Liver (tissue), 9 donors: ENCODE data around the gene ALPP. TPM values are rescaled to one million over a fixed set of nuclear protein-coding genes. Genes with fewer than 3 reads are reported as not detected.

Experiments used
- DNase-seq: peaks from one replicate; pipeline ENCODE4 v3.0.0-alpha.2; 2017; ENCODE audit warnings: low spot score
- H3K27ac ChIP-seq, 2 donors: one replicate each; pipeline ENCODE4 v1.7.0; 2013; ENCODE audit warnings: inconsistent platforms in 2 of 2, low read length in 2 of 2, control low read depth in 1 of 2, low read depth in 1 of 2, mild to moderate bottlenecking in 1 of 2
- H3K27me3 ChIP-seq, 4 donors: one replicate each; pipeline versions ENCODE4 v1.6.1 to v1.7.0; 2013; ENCODE audit warnings: low read length in 3 of 4, inconsistent platforms in 1 of 4, mild to moderate bottlenecking in 1 of 4, moderate library complexity in 1 of 4; ENCODE audit not compliant: control insufficient read depth in 4 of 4, insufficient read depth in 4 of 4
- H3K36me3 ChIP-seq, 4 donors: one replicate each; pipeline versions ENCODE4 v1.6.1 to v1.7.0; 2013; ENCODE audit warnings: low read length in 3 of 4, mild to moderate bottlenecking in 3 of 4, low read depth in 1 of 4, moderate library complexity in 1 of 4; ENCODE audit not compliant: control insufficient read depth in 4 of 4, insufficient read depth in 3 of 4
- H3K4me1 ChIP-seq, 4 donors: one replicate each; pipeline versions ENCODE4 v1.6.1 to v1.7.0; 2013; ENCODE audit warnings: low read length in 3 of 4, mild to moderate bottlenecking in 3 of 4, moderate library complexity in 1 of 4; ENCODE audit not compliant: control insufficient read depth in 4 of 4, insufficient read depth in 4 of 4
- H3K4me3 ChIP-seq, 3 donors: one replicate each; pipeline versions ENCODE4 v1.6.1 to v1.7.0; 2013; ENCODE audit warnings: low read length in 3 of 3, control low read depth in 1 of 3, low read depth in 1 of 3, mild to moderate bottlenecking in 1 of 3
- H3K9ac ChIP-seq, 2 donors: one replicate each; pipeline ENCODE4 v1.7.0; 2013; ENCODE audit warnings: low read length in 2 of 2, mild to moderate bottlenecking in 2 of 2, moderate library complexity in 2 of 2, control low read depth in 1 of 2, low read depth in 1 of 2
- H3K9me3 ChIP-seq, 4 donors: one replicate each; pipeline versions ENCODE4 v1.6.1 to v1.7.0; 2013; ENCODE audit warnings: low read length in 3 of 4; ENCODE audit not compliant: control insufficient read depth in 4 of 4
- EGR1 ChIP-seq, 2 donors: IDR thresholded peaks; 2 replicates each; pipeline ENCODE4 v1.6.1; 2016 to 2018; ENCODE audit warnings: antibody characterized with exemption in 2 of 2, low read depth in 2 of 2
- FOXA1 ChIP-seq: IDR thresholded peaks from 2 replicates; pipeline ENCODE4 v1.6.1; 2016; ENCODE audit warnings: antibody characterized with exemption
- FOXA2 ChIP-seq: IDR thresholded peaks from 2 replicates; pipeline ENCODE4 v1.6.1; 2016; ENCODE audit warnings: antibody characterized with exemption
- GABPA ChIP-seq, 2 donors: IDR thresholded peaks in 1 of 2; conservative IDR thresholded peaks in 1 of 2; 2 replicates each; pipeline ENCODE4 v1.6.1; 2016; ENCODE audit warnings: antibody characterized with exemption in 2 of 2, mild to moderate bottlenecking in 1 of 2, moderate library complexity in 1 of 2
- HNF4A ChIP-seq, 2 donors: conservative IDR thresholded peaks; 2 replicates each; pipeline ENCODE4 v1.6.1; 2016; ENCODE audit warnings: antibody characterized with exemption in 2 of 2, mild to moderate bottlenecking in 2 of 2
- HNF4G ChIP-seq: IDR thresholded peaks from 2 replicates; pipeline ENCODE4 v1.6.1; 2016; ENCODE audit warnings: antibody characterized with exemption
- JUND ChIP-seq, 2 donors: IDR thresholded peaks; 2 replicates each; pipeline ENCODE4 v1.6.1; 2016; ENCODE audit warnings: antibody characterized with exemption in 2 of 2
- NR2F2 ChIP-seq: IDR thresholded peaks from 2 replicates; pipeline ENCODE4 v1.6.1; 2016; ENCODE audit warnings: antibody characterized with exemption
- RAD21 ChIP-seq, 2 donors: IDR thresholded peaks; 2 replicates each; pipeline ENCODE4 v1.6.1; 2016; ENCODE audit warnings: antibody characterized with exemption in 2 of 2, mild to moderate bottlenecking in 2 of 2
- RXRA ChIP-seq, 2 donors: IDR thresholded peaks; 2 replicates each; pipeline ENCODE4 v1.6.1; 2017 to 2018; ENCODE audit warnings: antibody characterized with exemption in 2 of 2, mild to moderate bottlenecking in 1 of 2
- SP1 ChIP-seq: IDR thresholded peaks from 2 replicates; pipeline ENCODE4 v1.6.1; 2018; ENCODE audit warnings: antibody characterized with exemption, mild to moderate bottlenecking
- TAF1 ChIP-seq: conservative IDR thresholded peaks from 2 replicates; pipeline ENCODE4 v1.6.1; 2016; ENCODE audit warnings: antibody characterized with exemption, mild to moderate bottlenecking
- YY1 ChIP-seq: IDR thresholded peaks from 2 replicates; pipeline ENCODE4 v1.6.1; 2016; ENCODE audit warnings: antibody characterized with exemption, mild to moderate bottlenecking
- WGBS: extraction: QIAGEN DNeasy Blood & Tissue Kit; methylation state at CpG from one replicate; pipeline ENCODE4 v1.1.7; 2013; 5-methylcytosine and 5-hydroxymethylcytosine counted together
- polyA plus RNA-seq, 2 donors: library from polyadenylated mRNA; stranded (reverse) in 1 of 2; unstranded in 1 of 2; fragments of 200-250 nt in 1 of 2; fragments of >200 nt in 1 of 2; fragmentation: Nextera tagmentation in 1 of 2; extraction: Ambion mirVana in 1 of 2; gene quantifications; one replicate each; pipeline versions ENCODE4 v1.2.1 to v1.2.3, GENCODE V29; 2013 to 2015
- total RNA-seq, 2 donors: library from RNA; depleted of rRNA; stranded (reverse); fragments of >200 nt; gene quantifications; one replicate each; pipeline ENCODE4 v1.2.3, GENCODE V29; 2014
- TF ChIP-seq, protein P1 (sequence below): IDR thresholded peaks from 2 replicates; pipeline ENCODE4 v1.6.1; 2016; ENCODE audit warnings: antibody characterized with exemption
- TF ChIP-seq, protein P2 (sequence below): fragments of 150-350 bp; IDR thresholded peaks from 2 replicates; pipeline ENCODE4 v1.5.1; 2017; ENCODE audit warnings: improper control_type of control experiment, low read depth, low read length; ENCODE audit not compliant: missing input control
- TF ChIP-seq, protein P3 (sequence below): IDR thresholded peaks from 2 replicates; pipeline ENCODE4 v1.6.1; 2016; ENCODE audit warnings: antibody characterized with exemption, mild to moderate bottlenecking
- TF ChIP-seq, protein P4 (sequence below): IDR thresholded peaks from 2 replicates; pipeline ENCODE4 v1.6.1; 2016; ENCODE audit warnings: antibody characterized with exemption
- TF ChIP-seq, protein P5 (sequence below): IDR thresholded peaks from 2 replicates; pipeline ENCODE4 v1.6.1; 2016; ENCODE audit warnings: antibody characterized with exemption
- donor health status: healthy.
- donor health status: healthy.
- donor health status: healthy.
- donor health status: healthy.
- donor health status: healthy.

Gene ALPP
- total and polyA plus RNA-seq, 4 donors = not detected

DNA sequence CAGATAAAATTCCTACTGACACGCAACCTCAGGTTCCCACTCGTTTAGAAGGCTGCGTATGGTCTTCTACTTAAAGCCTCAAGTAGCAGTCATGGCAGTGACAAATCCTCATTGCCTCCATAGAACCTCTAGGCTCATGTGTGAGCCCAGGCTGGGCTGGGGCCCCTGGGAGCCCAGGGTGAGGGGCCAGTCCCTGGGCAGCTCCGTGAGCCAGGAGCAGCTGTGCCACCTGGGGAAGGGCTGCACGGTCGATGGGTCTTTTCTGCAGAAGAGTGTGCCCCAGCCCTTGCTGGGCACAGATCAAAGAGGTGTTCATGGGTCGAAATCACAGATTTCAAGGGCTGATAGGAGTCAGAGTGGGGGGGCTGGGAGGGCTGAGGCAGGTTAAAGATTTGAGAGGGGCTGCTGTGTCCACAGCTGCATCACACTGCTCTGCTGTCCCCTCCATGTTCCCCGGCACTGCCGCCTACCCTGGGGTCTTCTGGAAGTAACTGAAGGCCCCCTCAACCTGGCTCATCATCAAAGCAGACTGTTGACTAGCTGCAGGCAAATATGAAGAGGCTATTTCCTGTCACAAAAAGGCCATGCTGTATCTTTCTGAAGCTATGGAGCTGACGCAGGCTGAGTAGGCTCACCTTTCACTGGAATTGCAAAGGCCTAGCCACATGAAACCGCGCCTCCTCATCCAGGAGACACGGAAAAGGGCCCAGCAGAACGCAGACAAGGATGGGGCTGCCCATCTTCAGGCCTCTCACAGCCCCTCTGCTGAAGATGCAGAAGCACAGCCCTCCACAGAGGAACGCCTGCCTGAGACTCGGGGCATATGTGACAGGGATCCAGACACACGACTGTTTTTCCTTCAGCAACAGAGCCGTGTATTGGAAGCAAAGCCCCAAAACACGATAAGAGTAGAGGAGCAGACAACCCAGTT lies 35.7 kb upstream of the ALPP start:
- TF ChIP-seq RAD21 (IDR thresholded peaks at IDR 0.05) (no peak), HNF4G (no peak), FOXA2 (no peak), HNF4A (conservative IDR thresholded peaks at IDR 0.05) (no peak), EGR1 (IDR thresholded peaks at IDR 0.05; ENCODE audit: low read depth in 2 of 2) (no peak), GABPA (IDR thresholded peaks at IDR 0.05 in 1 of 2, conservative IDR thresholded peaks at IDR 0.05 in 1 of 2) (no peak), NR2F2 (no peak), JUND (IDR thresholded peaks at IDR 0.05) (no peak), SP1 (no peak), RXRA (IDR thresholded peaks at IDR 0.05) (no peak), TAF1 (no peak), FOXA1 (no peak), YY1 (no peak)
- TF ChIP-seq, protein P1, sequence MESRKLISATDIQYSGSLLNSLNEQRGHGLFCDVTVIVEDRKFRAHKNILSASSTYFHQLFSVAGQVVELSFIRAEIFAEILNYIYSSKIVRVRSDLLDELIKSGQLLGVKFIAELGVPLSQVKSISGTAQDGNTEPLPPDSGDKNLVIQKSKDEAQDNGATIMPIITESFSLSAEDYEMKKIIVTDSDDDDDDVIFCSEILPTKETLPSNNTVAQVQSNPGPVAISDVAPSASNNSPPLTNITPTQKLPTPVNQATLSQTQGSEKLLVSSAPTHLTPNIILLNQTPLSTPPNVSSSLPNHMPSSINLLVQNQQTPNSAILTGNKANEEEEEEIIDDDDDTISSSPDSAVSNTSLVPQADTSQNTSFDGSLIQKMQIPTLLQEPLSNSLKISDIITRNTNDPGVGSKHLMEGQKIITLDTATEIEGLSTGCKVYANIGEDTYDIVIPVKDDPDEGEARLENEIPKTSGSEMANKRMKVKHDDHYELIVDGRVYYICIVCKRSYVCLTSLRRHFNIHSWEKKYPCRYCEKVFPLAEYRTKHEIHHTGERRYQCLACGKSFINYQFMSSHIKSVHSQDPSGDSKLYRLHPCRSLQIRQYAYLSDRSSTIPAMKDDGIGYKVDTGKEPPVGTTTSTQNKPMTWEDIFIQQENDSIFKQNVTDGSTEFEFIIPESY = no peak
- TF ChIP-seq, protein P2, sequence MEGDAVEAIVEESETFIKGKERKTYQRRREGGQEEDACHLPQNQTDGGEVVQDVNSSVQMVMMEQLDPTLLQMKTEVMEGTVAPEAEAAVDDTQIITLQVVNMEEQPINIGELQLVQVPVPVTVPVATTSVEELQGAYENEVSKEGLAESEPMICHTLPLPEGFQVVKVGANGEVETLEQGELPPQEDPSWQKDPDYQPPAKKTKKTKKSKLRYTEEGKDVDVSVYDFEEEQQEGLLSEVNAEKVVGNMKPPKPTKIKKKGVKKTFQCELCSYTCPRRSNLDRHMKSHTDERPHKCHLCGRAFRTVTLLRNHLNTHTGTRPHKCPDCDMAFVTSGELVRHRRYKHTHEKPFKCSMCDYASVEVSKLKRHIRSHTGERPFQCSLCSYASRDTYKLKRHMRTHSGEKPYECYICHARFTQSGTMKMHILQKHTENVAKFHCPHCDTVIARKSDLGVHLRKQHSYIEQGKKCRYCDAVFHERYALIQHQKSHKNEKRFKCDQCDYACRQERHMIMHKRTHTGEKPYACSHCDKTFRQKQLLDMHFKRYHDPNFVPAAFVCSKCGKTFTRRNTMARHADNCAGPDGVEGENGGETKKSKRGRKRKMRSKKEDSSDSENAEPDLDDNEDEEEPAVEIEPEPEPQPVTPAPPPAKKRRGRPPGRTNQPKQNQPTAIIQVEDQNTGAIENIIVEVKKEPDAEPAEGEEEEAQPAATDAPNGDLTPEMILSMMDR = no peak
- TF ChIP-seq, protein P3, sequence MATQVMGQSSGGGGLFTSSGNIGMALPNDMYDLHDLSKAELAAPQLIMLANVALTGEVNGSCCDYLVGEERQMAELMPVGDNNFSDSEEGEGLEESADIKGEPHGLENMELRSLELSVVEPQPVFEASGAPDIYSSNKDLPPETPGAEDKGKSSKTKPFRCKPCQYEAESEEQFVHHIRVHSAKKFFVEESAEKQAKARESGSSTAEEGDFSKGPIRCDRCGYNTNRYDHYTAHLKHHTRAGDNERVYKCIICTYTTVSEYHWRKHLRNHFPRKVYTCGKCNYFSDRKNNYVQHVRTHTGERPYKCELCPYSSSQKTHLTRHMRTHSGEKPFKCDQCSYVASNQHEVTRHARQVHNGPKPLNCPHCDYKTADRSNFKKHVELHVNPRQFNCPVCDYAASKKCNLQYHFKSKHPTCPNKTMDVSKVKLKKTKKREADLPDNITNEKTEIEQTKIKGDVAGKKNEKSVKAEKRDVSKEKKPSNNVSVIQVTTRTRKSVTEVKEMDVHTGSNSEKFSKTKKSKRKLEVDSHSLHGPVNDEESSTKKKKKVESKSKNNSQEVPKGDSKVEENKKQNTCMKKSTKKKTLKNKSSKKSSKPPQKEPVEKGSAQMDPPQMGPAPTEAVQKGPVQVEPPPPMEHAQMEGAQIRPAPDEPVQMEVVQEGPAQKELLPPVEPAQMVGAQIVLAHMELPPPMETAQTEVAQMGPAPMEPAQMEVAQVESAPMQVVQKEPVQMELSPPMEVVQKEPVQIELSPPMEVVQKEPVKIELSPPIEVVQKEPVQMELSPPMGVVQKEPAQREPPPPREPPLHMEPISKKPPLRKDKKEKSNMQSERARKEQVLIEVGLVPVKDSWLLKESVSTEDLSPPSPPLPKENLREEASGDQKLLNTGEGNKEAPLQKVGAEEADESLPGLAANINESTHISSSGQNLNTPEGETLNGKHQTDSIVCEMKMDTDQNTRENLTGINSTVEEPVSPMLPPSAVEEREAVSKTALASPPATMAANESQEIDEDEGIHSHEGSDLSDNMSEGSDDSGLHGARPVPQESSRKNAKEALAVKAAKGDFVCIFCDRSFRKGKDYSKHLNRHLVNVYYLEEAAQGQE = no peak
- TF ChIP-seq, protein P4, sequence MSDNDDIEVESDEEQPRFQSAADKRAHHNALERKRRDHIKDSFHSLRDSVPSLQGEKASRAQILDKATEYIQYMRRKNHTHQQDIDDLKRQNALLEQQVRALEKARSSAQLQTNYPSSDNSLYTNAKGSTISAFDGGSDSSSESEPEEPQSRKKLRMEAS = no peak
- TF ChIP-seq, protein P5, sequence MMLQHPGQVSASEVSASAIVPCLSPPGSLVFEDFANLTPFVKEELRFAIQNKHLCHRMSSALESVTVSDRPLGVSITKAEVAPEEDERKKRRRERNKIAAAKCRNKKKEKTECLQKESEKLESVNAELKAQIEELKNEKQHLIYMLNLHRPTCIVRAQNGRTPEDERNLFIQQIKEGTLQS = no peak
- Histone ChIP-seq H3K36me3 (no peaks in the 10 kb centered on the region), H3K9ac (no peak overlapping the region), H3K27me3 (no peaks in the 10 kb centered on the region), H3K4me1 (no peaks in the 10 kb centered on the region), H3K9me3 (no peaks in the 10 kb centered on the region), H3K27ac (no peak overlapping the region), H3K4me3 (no peak overlapping the region)
- WGBS = 78% methylated on average over 19 of the region's 19 CpGs
- no peak for DNase-seq
